ENCODE data around the gene AXDND1.

DNA sequence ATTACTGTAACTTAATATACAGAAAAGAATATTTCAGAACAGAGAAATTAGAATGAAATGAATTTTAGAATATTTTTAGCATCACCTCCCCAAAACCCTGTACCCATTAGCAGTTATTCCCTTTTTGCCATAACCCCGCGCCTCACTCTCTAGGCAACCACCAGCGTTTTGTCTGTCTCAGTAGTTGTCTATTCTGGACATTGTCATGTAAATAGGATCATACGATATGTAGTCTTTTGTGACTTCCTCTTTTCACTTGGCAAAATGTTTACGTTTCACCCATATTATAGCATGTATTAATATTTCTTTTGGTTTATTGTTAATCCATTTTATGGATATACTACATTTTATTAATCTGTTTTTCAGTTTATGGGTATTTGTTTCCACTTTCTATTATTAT is 47.3 kb upstream of the AXDND1 start:
- no peak for TF ChIP-seq CTCF (IDR thresholded peaks at IDR 0.05)
- TF ChIP-seq POLR2A (IDR thresholded peaks at IDR 0.05): no peak
